NCI-H146 treated with DMSO at 0.1 percent for 48 hours (cell line): ENCODE data around the gene GSN.

Experiments
- DNase-seq: peaks from one replicate; lab custom pipeline; 2025; ENCODE audit not compliant: unreplicated experiment; lab: John Stamatoyannopoulos, UW

GSN gene

GRCh38 chr9:121267689-121268597, at the start of gene GSN:
TSS of gene GSN (plus strand) at chr9:121268162. CDS start at chr9:121301972, 33,810 bp downstream.
- DNase-seq, result peak; percentile 3

- no peak for DNase-seq
Observed at GRCh38 chr9:121218357-121219027, 49.5 kb upstream of the GSN start.

- DNase-seq, result no peak
Observed at GRCh38 chr9:121219530-121219929, 48.4 kb upstream of the GSN start.

GRCh38 chr9:121220996-121221663, 46.8 kb upstream of the GSN start:
- DNase-seq, result no peak

GRCh38 chr9:121221664-121222055, 46.3 kb upstream of the GSN start:
- no peak for DNase-seq

GRCh38 chr9:121222524-121223171, 45.3 kb upstream of the GSN start:
- DNase-seq, result peak; percentile 18

- DNase-seq, result no peak
Observed at GRCh38 chr9:121225240-121225639, 42.7 kb upstream of the GSN start.

GRCh38 chr9:121226175-121226574, 41.8 kb upstream of the GSN start:
- no peak for DNase-seq

- no peak for DNase-seq
Observed at GRCh38 chr9:121227862-121228261, 40.1 kb upstream of the GSN start.

GRCh38 chr9:121230256-121230655, 37.7 kb upstream of the GSN start:
- no peak for DNase-seq

GRCh38 chr9:121232251-121232650, 35.7 kb upstream of the GSN start:
- DNase-seq, result no peak

GRCh38 chr9:121233906-121234831, 33.8 kb upstream of the GSN start:
- DNase-seq, result no peak

GRCh38 chr9:121234832-121235161, 33.2 kb upstream of the GSN start:
- DNase-seq, result no peak

GRCh38 chr9:121235512-121235911, 32.5 kb upstream of the GSN start:
- no peak for DNase-seq

- DNase-seq, result no peak
Observed at GRCh38 chr9:121237916-121238315, 30.0 kb upstream of the GSN start.

GRCh38 chr9:121239071-121239470, 28.9 kb upstream of the GSN start:
- DNase-seq, result no peak

GRCh38 chr9:121239851-121240250, 28.1 kb upstream of the GSN start:
- DNase-seq, result no peak

- DNase-seq, result no peak
Observed at GRCh38 chr9:121240472-121241135, 27.4 kb upstream of the GSN start.

- no peak for DNase-seq
Observed at GRCh38 chr9:121242219-121242958, 25.6 kb upstream of the GSN start.
